WI38 (cell line): ENCODE data around the gene HS3ST5.

Source experiments
- H3K4me3 ChIP-seq: 2 replicates; pipeline ENCODE4 v1.5.1; 2011; ENCODE audit warnings: low read depth, mild to moderate bottlenecking, control low read depth, low read length
- CTCF ChIP-seq: IDR thresholded peaks from 2 replicates; pipeline ENCODE4 v1.5.1; 2012; ENCODE audit warnings: low read depth, mild to moderate bottlenecking, control low read depth, low read length

HS3ST5 gene

GRCh38 chr6:114200891-114201290 is 141.9 kb downstream of the HS3ST5 start:
- TF ChIP-seq CTCF = no peak
- H3K4me3 ChIP-seq = no peak overlapping the region

GRCh38 chr6:114195631-114196403 is 147.0 kb downstream of the HS3ST5 start:
- TF ChIP-seq CTCF = no peak
- H3K4me3 ChIP-seq = no peak overlapping the region

- no peak overlapping the region for H3K4me3 ChIP-seq
- TF ChIP-seq CTCF = no peak
Measured at GRCh38 chr6:114195027-114195365, 147.8 kb downstream of the HS3ST5 start.

GRCh38 chr6:114194362-114195026 is 148.3 kb downstream of the HS3ST5 start:
- no peak for TF ChIP-seq CTCF
- H3K4me3 ChIP-seq = no peak overlapping the region

GRCh38 chr6:114187563-114187962 is 155.3 kb downstream of the HS3ST5 start:
- TF ChIP-seq CTCF = no peak
- no peak overlapping the region for H3K4me3 ChIP-seq

- no peak overlapping the region for H3K4me3 ChIP-seq
- TF ChIP-seq CTCF = no peak
Measured at GRCh38 chr6:114181664-114182063, 161.2 kb downstream of the HS3ST5 start.

- TF ChIP-seq CTCF = no peak
- no peak overlapping the region for H3K4me3 ChIP-seq
Measured at GRCh38 chr6:114179411-114179810, 163.4 kb downstream of the HS3ST5 start.
